Cerebellar nuclear complex (tissue), 1 donor: Measurements from ENCODE around the gene PYGM.

Experiments used
- DNase-seq, 2 experiments: peaks; one replicate each; lab custom pipeline; 2025; lab: John Stamatoyannopoulos, UW

Gene PYGM

GRCh38 chr11:64753380-64754123, 6.2 kb downstream of the PYGM start:
- DNase-seq = no peak

GRCh38 chr11:64753019-64753379, 6.8 kb downstream of the PYGM start:
- no peak for DNase-seq

GRCh38 chr11:64752175-64752970, 7.4 kb downstream of the PYGM start:
- DNase-seq = no peak

- DNase-seq = no peak
Observed at GRCh38 chr11:64751580-64751979, 8.2 kb downstream of the PYGM start.

- DNase-seq = no peak
Observed at GRCh38 chr11:64751136-64751535, 8.6 kb downstream of the PYGM start.

- DNase-seq = no peak
Observed at GRCh38 chr11:64750361-64751054, 9.3 kb downstream of the PYGM start.

GRCh38 chr11:64747961-64748665, 11.7 kb downstream of the PYGM start:
- DNase-seq = no peak

- DNase-seq = no peak
Observed at GRCh38 chr11:64746486-64746885, 13.3 kb downstream of the PYGM start.

- no peak for DNase-seq
Observed at GRCh38 chr11:64745521-64746328, 14.0 kb downstream of the PYGM start.

- no peak for DNase-seq
Observed at GRCh38 chr11:64745189-64745520, 14.6 kb downstream of the PYGM start.

- DNase-seq = no peak
Observed at GRCh38 chr11:64744544-64745188, 15.1 kb downstream of the PYGM start.

GRCh38 chr11:64743591-64744543, 15.9 kb downstream of the PYGM start, which contains the start of gene RASGRP2:
RASGRP2 (minus strand) TSS chr11:64744142; CDS start chr11:64742866, 1,276 bp downstream.
- DNase-seq = no peak

GRCh38 chr11:64742889-64743590, 16.7 kb downstream of the PYGM start:
- DNase-seq = no peak

GRCh38 chr11:64742087-64742888, 17.5 kb downstream of the PYGM start:
- DNase-seq = no peak

GRCh38 chr11:64741375-64742086, 18.2 kb downstream of the PYGM start:
- no peak for DNase-seq

GRCh38 chr11:64739871-64740270, 19.9 kb downstream of the PYGM start:
- no peak for DNase-seq

- DNase-seq = no peak
Observed at GRCh38 chr11:64736654-64737053, 23.1 kb downstream of the PYGM start.
